ENCODE data around the gene CYP4Z1. TPM values are rescaled to one million over a fixed set of nuclear protein-coding genes. Genes with fewer than 3 reads are reported as not detected.
"Not testable (repeated sequence)": the region's sequence is repeated elsewhere in the genome, so short reads cannot be mapped to it uniquely, and the experiment has no call there.

CYP4Z1 gene
- total RNA-seq, 1 donor from 2014 or later, result 2.5 TPM

DNA sequence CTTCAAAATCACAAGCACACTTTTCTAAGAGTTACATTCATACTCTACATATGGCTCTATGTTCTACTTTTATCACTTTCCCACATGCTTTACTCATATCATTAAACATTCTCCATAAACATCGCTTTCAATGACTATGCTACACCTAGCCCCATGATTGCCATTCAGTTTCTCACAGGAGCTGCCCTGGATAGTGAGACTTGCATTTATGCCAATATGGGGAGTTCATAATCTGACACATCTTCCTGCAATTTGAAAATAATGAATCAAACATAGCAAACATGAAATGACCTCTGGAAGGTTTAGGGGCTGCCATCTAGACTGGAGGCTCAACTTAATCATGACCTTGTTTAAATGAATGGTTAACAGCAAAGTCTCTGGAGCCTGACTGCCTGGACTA is 61.2 kb downstream of the CYP4Z1 start:
- no peak for DNase-seq (ENCODE audit: low spot score)

DNA sequence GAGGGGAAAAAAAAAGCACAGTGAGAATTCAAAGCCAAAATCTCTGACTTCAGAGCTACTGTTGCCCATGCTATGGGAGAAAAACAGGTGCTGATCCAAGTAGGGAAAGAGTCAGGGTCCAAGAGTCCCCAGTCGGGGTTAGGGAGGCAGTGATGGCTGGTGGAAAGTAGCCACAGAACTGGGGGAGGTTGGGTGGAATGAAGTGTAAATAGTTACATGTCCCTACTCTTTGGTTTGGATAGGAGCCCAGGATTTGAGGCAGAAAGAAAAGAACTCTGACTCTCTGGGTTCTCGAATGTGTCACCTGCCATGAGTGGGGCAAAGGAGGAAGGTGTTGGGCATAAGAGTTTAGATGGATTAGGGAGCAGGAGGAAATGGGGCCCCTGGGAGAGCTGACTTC is 61.8 kb downstream of the CYP4Z1 start:
- DNase-seq (ENCODE audit: low spot score), result not testable (repeated sequence)

DNA sequence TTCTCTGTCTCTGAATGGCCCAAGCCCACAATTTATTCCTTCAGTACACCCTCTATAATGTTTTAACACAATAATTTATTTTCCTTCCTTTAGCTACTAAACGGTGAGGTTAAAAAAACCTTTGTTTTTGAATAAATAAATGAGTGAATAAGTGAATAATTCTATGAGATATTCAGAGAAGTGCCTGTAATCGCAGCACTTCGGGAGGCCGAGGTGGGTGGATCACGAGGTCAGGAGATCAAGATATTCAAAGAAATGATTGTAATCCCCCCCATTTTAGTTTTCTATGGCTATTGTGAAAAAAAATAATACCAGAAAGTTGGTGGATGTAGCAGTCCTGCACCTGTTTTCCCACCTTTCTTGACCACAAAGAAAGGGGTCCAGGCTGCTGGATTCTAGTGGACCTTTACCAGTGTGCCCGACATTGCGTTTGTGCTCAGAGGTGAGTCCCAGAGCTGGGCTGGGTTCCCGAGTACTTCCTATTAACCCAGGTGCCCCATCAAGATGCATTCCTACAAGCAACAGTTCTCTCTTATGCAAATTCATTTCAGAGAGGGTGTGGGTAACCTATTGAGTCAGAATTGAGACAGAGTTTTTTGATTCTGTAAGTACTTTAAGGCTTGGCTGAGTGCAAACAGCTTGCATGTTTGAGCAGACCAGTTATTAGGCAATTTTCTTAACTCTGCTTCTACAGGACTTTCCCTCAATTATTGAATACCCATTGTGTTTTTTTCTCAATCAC is 62.6 kb downstream of the CYP4Z1 start:
- not testable (repeated sequence) for DNase-seq (ENCODE audit: low spot score)

DNA sequence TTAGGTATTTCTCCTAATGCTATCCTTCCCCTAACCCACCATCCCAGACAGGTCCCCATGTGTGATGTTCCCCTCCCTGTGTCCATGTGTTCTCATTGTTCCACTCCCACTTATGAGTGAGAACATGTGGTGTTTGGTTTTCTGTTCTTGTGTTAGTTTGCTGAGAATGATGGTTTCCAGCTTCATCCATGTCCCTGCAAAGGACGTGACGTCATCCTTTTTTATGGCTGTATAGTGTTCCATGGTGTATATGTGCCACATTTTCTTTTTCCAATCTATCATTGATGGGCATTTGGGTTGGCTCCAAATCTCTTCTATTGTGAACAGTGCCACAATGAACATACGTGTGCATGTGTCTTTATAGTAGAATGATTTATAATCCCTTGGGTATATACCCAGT is 65.6 kb downstream of the CYP4Z1 start:
- DNase-seq (ENCODE audit: low spot score), result not testable (repeated sequence)

DNA sequence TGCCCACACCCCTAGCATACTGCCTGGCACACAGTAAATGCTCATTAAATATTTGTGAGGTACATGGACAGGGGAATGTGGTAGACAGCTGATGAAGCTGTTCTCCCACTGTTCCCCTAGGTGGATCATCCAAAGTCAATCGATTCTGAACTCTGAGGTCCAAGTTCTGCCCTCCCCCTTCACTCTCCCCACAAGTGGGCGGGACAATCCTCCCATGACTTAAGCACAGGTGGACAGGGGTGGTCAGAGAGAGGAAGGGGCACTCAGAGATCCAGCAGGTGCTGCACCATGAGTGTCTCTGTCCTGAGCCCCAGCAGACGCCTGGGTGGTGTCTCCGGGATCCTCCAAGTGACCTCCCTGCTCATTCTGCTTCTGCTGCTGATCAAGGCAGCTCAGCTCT is 70.2 kb downstream of the CYP4Z1 start, which contains the start of gene CYP4A22:
TSS of gene CYP4A22 (plus strand) at position 244 of the 400 bp plus-strand sequence. CDS start at position 289, 45 bp downstream.
- no peak for DNase-seq (ENCODE audit: low spot score)

DNA sequence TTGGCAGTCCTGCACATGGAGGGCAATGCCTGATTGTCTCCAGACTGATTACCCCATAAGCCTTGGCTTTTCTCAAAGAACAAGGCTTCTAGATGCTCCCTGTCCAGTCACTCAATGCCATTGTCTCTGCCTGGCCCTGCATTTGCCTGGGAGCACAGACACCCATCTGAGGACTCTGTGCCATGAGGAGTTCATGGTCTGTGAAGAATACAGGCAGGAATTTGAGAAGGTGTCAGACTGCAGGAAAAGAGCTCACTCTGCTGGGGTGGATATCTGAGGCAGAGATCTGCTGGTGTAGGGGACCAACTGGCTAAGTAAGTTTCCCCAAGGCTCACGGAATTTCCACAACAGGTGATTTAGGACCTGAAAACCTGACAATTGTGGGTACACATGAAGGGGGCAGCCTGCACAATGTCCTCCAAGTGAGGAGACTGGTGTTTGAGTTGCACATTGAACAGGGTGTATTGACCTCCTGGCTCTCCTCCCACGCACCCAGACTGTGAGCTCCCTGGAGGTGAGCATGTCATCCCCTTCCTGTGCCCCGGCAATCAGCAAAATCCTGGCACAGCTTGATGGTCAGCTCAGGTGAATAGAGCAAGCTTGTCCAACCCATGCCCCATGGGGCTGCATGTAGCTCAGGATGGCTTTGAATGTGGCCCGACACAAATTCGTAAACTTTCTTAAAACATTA is 71.0 kb downstream of the CYP4Z1 start:
- no peak for DNase-seq (ENCODE audit: low spot score)

DNA sequence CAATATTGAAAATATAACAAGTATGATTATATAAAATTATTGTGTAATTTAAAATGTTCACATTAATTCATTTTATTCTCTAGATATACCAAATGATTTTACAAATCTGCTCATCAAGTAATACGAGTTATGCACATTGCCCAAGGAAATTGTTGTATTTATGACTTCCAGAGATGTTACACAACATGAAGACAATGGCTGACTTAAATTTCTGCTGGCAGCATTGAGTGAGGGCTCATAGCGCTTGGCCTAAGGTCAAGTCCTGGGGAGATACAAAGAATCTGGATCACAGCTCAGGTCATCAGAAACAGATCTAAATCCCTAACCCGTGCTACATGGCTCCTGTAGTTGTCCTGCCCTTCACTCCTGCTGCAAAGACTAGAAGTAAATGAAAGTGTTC is 73.3 kb downstream of the CYP4Z1 start:
- DNase-seq (ENCODE audit: low spot score), result not testable (repeated sequence)

DNA sequence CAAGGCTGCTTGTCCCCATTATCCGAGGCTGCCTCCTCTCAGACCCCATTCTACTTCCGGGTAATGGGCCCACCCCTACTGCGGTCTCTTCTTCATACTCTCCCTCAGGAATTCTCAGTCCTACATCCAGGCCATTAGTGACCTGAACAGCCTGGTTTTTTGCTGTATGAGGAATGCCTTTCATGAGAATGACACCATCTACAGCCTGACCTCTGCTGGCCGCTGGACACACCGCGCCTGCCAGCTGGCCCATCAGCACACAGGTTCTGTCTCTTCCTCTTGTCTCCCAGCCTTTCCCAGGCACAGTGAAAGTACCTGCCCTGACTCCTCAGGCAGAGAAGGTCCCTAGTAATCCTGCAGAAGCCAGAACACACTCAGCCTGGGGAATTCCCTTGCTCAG is 76.6 kb downstream of the CYP4Z1 start:
- DNase-seq (ENCODE audit: low spot score), result not testable (repeated sequence)

DNA sequence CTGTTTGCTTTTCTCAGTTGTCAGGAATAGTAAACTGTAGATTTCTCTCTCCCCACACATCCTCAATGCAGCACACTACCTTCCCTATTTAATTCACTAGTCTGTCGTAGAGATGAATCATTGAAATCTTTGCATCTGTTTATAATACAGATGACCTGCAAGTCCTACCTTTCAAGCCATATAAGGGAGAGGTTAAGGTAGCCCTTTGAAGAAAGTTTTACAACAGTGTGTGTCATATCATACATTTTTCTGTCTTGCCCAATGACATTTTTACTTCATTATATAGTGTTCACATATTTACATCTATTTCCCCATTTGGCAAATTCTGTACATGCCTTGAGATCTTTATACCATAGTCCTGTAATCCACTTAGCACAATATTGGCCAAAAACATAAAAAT is 79.5 kb downstream of the CYP4Z1 start:
- not testable (repeated sequence) for DNase-seq (ENCODE audit: low spot score)

DNA sequence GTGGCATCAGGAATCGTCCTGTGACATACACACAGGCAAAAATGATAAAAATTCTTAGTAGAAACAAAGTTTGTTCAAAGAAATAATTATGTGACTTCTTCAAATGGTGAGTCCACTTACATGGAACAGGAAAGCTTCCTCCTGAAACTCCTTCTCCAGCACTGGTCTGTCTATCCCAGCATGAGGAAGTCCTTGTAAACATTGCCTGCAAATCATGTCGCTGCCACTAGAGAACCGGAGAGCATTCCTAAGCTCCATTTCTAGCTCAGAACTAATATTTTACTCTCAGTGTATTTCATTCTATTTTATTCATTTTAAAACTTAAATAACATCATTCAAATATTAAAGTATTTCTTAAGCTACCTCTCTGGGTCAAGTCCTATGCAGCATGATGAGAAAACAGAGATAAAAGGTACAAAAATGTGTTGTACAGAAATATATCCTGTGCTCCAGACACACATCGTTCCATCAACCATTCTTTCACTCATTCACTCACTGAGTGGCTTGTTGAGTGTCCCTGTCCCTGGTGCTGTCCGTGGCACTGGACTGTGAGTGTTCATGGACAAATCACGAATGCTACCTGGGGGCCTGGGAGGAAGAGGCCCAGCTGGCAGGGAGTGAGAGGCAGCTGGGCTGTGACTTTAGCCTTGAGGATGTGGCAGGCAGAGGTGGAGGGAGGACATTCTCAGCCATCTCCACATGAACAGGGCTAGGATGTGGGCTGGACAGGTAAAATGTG is 80.2 kb downstream of the CYP4Z1 start:
- no peak for DNase-seq (ENCODE audit: low spot score)

DNA sequence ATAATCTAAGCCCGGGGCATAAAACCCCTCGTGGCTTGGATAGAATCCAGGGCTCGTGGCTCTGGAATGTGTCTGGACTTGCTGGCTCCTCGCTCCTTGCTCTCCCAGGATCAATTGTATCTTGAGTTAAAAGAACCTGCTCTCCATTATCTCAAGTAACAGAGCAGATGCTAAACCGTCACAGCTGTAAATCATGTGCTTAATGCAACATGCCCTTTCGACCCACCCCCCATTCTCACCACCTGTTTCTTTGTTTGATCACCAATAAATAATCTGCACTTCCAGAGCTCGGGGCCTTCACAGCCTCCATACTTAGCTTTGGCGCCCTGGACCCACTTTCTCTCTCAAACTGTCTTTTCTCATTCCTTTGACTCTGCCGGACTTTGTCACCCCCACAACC is 82.1 kb downstream of the CYP4Z1 start:
- not testable (repeated sequence) for DNase-seq (ENCODE audit: low spot score)

DNA sequence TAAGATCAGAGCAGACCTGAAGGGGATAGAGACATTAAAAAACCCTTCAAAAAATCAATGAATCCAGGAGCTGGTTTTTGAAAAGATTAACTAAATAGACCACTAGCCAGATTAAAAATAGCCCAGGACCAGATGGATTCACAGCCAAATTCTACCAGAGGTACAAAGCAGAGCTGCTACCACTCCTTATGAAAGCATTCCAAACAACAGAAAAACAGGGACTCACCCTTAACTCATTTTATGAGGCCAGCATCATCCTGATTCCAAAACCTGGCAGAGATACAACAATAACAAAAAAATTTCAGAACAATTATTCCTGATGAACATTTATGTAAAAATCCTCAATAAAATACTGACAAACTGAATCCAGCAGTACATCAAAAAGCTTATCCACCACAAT is 89.4 kb downstream of the CYP4Z1 start:
- not testable (repeated sequence) for DNase-seq (ENCODE audit: low spot score)

DNA sequence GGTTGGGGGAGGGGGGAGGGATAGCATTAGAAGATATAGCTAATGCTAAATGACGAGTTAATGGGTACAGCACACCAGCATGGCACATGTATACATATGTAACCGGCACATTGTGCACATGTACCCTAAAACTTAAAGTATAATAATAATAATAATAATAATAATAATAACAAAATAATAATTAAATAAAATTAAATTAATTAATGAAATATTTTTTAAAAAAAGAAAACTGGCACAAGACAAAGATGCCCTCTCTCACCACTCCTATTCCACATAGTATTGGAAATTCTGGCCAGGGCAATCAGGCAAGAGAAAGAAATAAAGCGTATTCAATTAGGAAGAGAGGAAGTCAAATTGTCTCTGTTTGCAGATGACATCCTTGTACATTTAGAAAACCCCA is 90.9 kb downstream of the CYP4Z1 start:
- DNase-seq (ENCODE audit: low spot score), result not testable (repeated sequence)

DNA sequence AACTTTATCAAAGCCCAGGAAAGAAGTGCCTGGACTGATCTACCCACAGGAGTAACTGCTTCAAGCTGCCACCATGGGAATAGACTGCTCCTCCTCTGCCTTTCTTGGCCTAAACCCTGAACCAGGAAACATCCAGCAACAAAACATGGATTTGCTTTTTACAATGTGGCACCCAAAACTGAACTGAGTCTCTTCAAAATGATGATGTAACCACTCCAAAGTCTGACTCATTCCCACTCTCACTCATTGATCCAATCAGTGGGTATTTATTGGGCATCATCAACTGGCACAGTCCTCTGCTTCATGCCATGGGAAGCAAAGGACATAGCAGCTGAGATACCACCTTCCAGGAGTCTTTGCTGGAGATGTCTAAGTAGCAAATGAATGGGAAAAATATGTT is 93.7 kb downstream of the CYP4Z1 start:
- DNase-seq (ENCODE audit: low spot score), result no peak

DNA sequence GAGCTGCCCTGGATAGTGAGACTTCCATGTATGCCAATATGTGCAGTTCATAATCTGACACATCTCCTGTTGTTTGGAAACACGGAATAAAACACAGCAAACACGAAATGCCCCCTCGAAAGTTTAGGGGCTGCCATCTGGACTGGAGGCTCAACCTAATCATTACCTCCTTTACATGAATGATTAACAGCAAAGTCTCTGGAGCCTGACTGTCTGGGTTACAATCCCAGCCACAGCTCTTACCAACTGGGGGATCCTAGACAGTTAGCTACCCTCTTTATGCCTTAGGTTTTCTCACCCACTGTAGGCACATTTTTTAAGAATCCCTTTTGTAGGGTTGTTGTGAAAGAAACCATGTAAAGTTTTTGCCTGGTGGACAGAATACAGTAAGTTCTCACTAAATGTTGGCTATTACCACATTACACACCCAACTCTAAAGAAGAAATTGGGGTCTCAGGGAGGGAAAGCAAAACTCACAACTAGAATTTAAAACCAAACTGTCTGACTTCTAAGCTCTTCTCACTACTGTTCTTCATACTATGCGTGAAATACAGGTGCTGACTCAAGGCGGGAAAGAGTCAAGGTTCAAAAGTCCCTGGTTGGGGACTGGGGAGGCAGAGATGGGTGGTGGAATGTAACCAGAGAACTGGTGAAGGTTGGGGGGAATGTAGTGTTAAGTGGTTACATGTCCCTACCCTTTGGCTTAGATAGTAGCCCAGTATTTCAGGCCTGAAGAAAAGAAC is 94.4 kb downstream of the CYP4Z1 start:
- no peak for DNase-seq (ENCODE audit: low spot score)

DNA sequence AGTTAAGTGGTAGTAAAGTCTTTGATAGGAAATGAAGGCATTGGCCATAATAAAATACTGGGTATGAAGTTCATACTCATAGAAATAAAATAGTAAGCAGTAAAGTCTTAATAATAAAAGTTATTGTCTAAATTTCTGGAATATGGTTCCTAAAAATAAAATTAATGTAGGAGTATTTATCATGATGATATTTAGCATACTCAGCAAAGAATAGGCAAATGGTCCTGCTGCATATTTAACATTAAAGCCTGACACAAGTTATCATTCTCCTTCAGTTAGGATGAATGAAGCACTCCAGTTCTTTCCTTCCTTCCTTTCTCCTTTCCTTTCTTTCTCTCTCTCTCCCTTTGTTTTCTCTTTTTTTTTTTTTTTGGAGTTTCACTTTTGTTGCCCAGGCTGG is 97.5 kb downstream of the CYP4Z1 start:
- no peak for DNase-seq (ENCODE audit: low spot score)

Other genes starting within 250 kb of the CYP4Z1 start
- gene CYP4A11, start 125.8 kb upstream of the CYP4Z1 start, total RNA-seq, result not detected
- gene CYP4X1, start 43.6 kb upstream of the CYP4Z1 start, total RNA-seq, result 4.3 TPM
- 0.42 TPM for gene CYP4A22, start 70.2 kb downstream of the CYP4Z1 start, total RNA-seq
- 2.8 TPM for gene PDZK1IP1, start 122.8 kb downstream of the CYP4Z1 start, total RNA-seq
- gene TAL1, start 165.0 kb downstream of the CYP4Z1 start, total RNA-seq, result 11.0 TPM
- 1.8 TPM for gene STIL, start 246.9 kb downstream of the CYP4Z1 start, total RNA-seq